HepG2 (cell line): ENCODE measurements around the gene GAPDH. TPM values are rescaled to one million over a fixed set of nuclear protein-coding genes. Genes with fewer than 3 reads are reported as not detected.

ENCODE experiments used
- ATF1 ChIP-seq: IDR thresholded peaks from 2 replicates; pipeline ENCODE4 v1.6.1; 2016; ENCODE audit warnings: mild to moderate bottlenecking, control low read depth
- ATF5 ChIP-seq: sonication (generic); formaldehyde crosslinking; IDR thresholded peaks from 2 replicates; pipeline ENCODE4 v1.4.0; 2020; ENCODE audit warnings: mild to moderate bottlenecking, low read depth, missing genetic modification reagents
- CREB1 ChIP-seq, 2 experiments: fragments of 450-650 bp in 1 of 2; IDR thresholded peaks; 2 replicates each; pipeline ENCODE4 v1.6.1; 2016 to 2017; ENCODE audit warnings: control low read depth in 1 of 2, mild to moderate bottlenecking in 1 of 2, missing compliant biosample characterization in 1 of 2, missing genetic modification characterization in 1 of 2
- HNRNPUL1 ChIP-seq: fragments of 200-400 bp; formaldehyde crosslinking; IDR thresholded peaks from 2 replicates; pipeline ENCODE4 v1.6.1; 2017; ENCODE audit warnings: low read depth, mild to moderate bottlenecking, low read length, moderate library complexity
- IRX3 ChIP-seq: sonication (generic); formaldehyde crosslinking; IDR thresholded peaks from 2 replicates; pipeline ENCODE4 v1.8.1; 2023; ENCODE audit warnings: mild to moderate bottlenecking, low read depth, missing genetic modification reagents, borderline replicate concordance
- KLF9 ChIP-seq: IDR thresholded peaks from 2 replicates; pipeline ENCODE4 v1.6.1; 2016; ENCODE audit warnings: low read depth
- KMT2B ChIP-seq: IDR thresholded peaks from 2 replicates; pipeline ENCODE4 v1.6.1; 2016; ENCODE audit warnings: missing genetic modification reagents, missing compliant biosample characterization
- MYPOP ChIP-seq: sonication (generic); formaldehyde crosslinking; IDR thresholded peaks from 2 replicates; pipeline ENCODE4 v1.8.1; 2023; ENCODE audit warnings: mild to moderate bottlenecking, moderate library complexity, missing genetic modification reagents
- NRL ChIP-seq: sonication (generic); formaldehyde crosslinking; IDR thresholded peaks from 2 replicates; pipeline ENCODE4 v1.5.0; 2020; ENCODE audit warnings: missing genetic modification reagents, mild to moderate bottlenecking, moderate library complexity, borderline replicate concordance
- PAWR ChIP-seq: sonication (generic); formaldehyde crosslinking; IDR thresholded peaks from 2 replicates; pipeline ENCODE4 v1.4.0; 2020; ENCODE audit warnings: missing genetic modification reagents, mild to moderate bottlenecking, borderline replicate concordance
- PHF8 ChIP-seq: sonication (generic); formaldehyde crosslinking; IDR thresholded peaks from 2 replicates; pipeline ENCODE4 v1.5.0; 2020; ENCODE audit warnings: missing genetic modification reagents
- POLR2AphosphoS2 ChIP-seq: IDR thresholded peaks from 2 replicates; pipeline ENCODE4 v1.6.1; 2011; ENCODE audit warnings: low read depth, low read length, improper control_type of control experiment
- POLR2G ChIP-seq: fragments of 200-400 bp; formaldehyde crosslinking; IDR thresholded peaks from 2 replicates; pipeline ENCODE4 v1.6.1; 2018; ENCODE audit warnings: mild to moderate bottlenecking, low read depth, low read length, moderate library complexity
- REXO4 ChIP-seq: sonication (generic); formaldehyde crosslinking; IDR thresholded peaks from 2 replicates; pipeline ENCODE4 v1.8.0; 2022; ENCODE audit warnings: missing genetic modification reagents, mild to moderate bottlenecking, borderline replicate concordance
- SNAI1 ChIP-seq: sonication (generic); formaldehyde crosslinking; IDR thresholded peaks from 2 replicates; pipeline ENCODE4 v1.5.0; 2020; ENCODE audit warnings: mild to moderate bottlenecking, missing genetic modification reagents, borderline replicate concordance
- THRA ChIP-seq: sonication (generic); formaldehyde crosslinking; IDR thresholded peaks from 2 replicates; pipeline ENCODE4 v1.4.0; 2020; ENCODE audit warnings: missing genetic modification reagents, borderline replicate concordance
- U2AF1 ChIP-seq: fragments of 200-400 bp; formaldehyde crosslinking; optimal IDR thresholded peaks from 2 replicates; pipeline ENCODE3; 2017; ENCODE audit warnings: mild to moderate bottlenecking, low read depth, low read length
- ZBTB10 ChIP-seq: sonication (generic); formaldehyde crosslinking; IDR thresholded peaks from 2 replicates; pipeline ENCODE4 v1.4.0; 2020; ENCODE audit warnings: missing genetic modification reagents, borderline replicate concordance
- ZNF234 ChIP-seq: sonication (generic); formaldehyde crosslinking; conservative IDR thresholded peaks from 2 replicates; pipeline ENCODE4 v1.5.1; 2020; ENCODE audit warnings: mild to moderate bottlenecking, missing genetic modification reagents
- ZNF264 ChIP-seq: sonication (generic); formaldehyde crosslinking; IDR thresholded peaks from 2 replicates; pipeline ENCODE4 v1.4.0; 2020; ENCODE audit warnings: missing genetic modification reagents
- ZNF446 ChIP-seq: sonication (generic); formaldehyde crosslinking; IDR thresholded peaks from 2 replicates; pipeline ENCODE4 v1.5.0; 2020; ENCODE audit warnings: mild to moderate bottlenecking, missing genetic modification reagents
- ZNF451 ChIP-seq: sonication (generic); formaldehyde crosslinking; IDR thresholded peaks from 2 replicates; pipeline ENCODE4 v1.5.0; 2020; ENCODE audit warnings: mild to moderate bottlenecking, missing genetic modification reagents
- ZSCAN31 ChIP-seq: sonication (generic); formaldehyde crosslinking; IDR thresholded peaks from 2 replicates; pipeline ENCODE4 v1.5.0; 2020; ENCODE audit warnings: low read depth, mild to moderate bottlenecking, missing genetic modification reagents
- ZZZ3 ChIP-seq: sonication (generic); formaldehyde crosslinking; IDR thresholded peaks from 2 replicates; pipeline ENCODE4 v1.4.0; 2020; ENCODE audit warnings: missing genetic modification reagents, mild to moderate bottlenecking, borderline replicate concordance
- polyA plus RNA-seq, 8 experiments: library from polyadenylated mRNA; depleted of rRNA in 3 of 8; stranded (reverse) in 7 of 8; unstranded in 1 of 8; fragments of >200 nt; fragmentation: Illumina TruSeq in 4 of 8; extraction: Trizol in 4 of 8; gene quantifications; 2 replicates each; pipeline versions ENCODE4 v1.2.1 to v1.2.3, GENCODE V29; 2011 to 2016; ENCODE audit warnings: low read depth in 4 of 8, missing spikeins in 1 of 8, mixed read lengths in 1 of 8; ENCODE audit not compliant: insufficient read depth in 1 of 8
- total RNA-seq, 5 experiments: library from RNA; depleted of rRNA; stranded (reverse); fragments of >200 nt; fragmentation: Illumina TruSeq; extraction: Trizol; gene quantifications; 2 replicates each; pipeline ENCODE4 v1.2.3, GENCODE V29; 2016; ENCODE audit warnings: low read depth in 1 of 5

GAPDH gene
- total and polyA plus RNA-seq, 2 of the 13 experiments (the other 11 are each of a cell fraction or from before 2014, with no cell fraction given): 3,038 to 12,722 TPM

- TF ChIP-seq PAWR (no peak), ZNF446 (CRISPR knock-in tag) (no peak), IRX3 (no peak), THRA (CRISPR knock-in tag) (peak; percentile 46; the same call in 1 of the 2 replicates), ZBTB10 (CRISPR knock-in tag) (peak; percentile 36; the same call in 1 of the 2 replicates), U2AF1 (peak; percentile 96), POLR2G (peak; percentile 74; the same call in 1 of the 2 replicates), ZSCAN31 (CRISPR knock-in tag) (no peak), CREB1 (IDR thresholded peaks at IDR 0.05) (peak; percentile 76), CREB1 (CRISPR knock-in tag; IDR thresholded peaks at IDR 0.05) (peak; percentile 91), HNRNPUL1 (no peak), ATF1 (peak; percentile 85), KMT2B (CRISPR knock-in tag) (0 out of 2 replicates have a peak, but pooled peaks have one; percentile 42), POLR2AphosphoS2 (no peak), ZNF234 (CRISPR knock-in tag) (no peak), ZZZ3 (CRISPR knock-in tag) (no peak), MYPOP (no peak), REXO4 (no peak), SNAI1 (CRISPR knock-in tag) (no peak), PHF8 (CRISPR knock-in tag) (peak; percentile 61), KLF9 (CRISPR knock-in tag) (0 out of 2 replicates have a peak, but pooled peaks have one; percentile 22), ATF5 (CRISPR knock-in tag) (no peak), ZNF264 (CRISPR knock-in tag) (peak; percentile 90), ZNF451 (CRISPR knock-in tag) (peak; percentile 39; the same call in 1 of the 2 replicates), NRL (CRISPR knock-in tag) (0 out of 2 replicates have a peak, but pooled peaks have one; percentile 58)
These were observed 8.1 kb downstream of the GAPDH start (continued) for GRCh38 chr12:6542209-6543009.
